PC-9 (cell line): ENCODE results near the gene LIPH. TPM values are rescaled to one million over a fixed set of nuclear protein-coding genes. Genes with fewer than 3 reads are reported as not detected.

Experiments
- BruUV-seq: library from RNA; stranded (reverse); fragments of 400-500 nt; replicated peaks from 2 replicates; lab custom pipeline; 2021; lab: Mats Ljungman, UMichigan
- CTCF ChIA-PET: fragments of 300-600 bp; sonication (Branson Sonifier 250); formaldehyde crosslinking; loops from one replicate; lab custom pipeline; 2022; ENCODE audit warnings: antibody characterized with exemption; lab: Charles Lee
- POLR2A ChIA-PET: fragments of 300-600 bp; sonication (Branson Sonifier 250); formaldehyde crosslinking; loops from one replicate; lab custom pipeline; 2022; ENCODE audit warnings: antibody characterized with exemption; ENCODE audit not compliant: unreplicated experiment; lab: Charles Lee
- DNase-seq, 2 experiments: peaks; one replicate each; pipeline versions ENCODE4 v3.0.0 to v3.0.0-alpha.2; 2015 to 2022; ENCODE audit warnings: mixed read lengths in 1 of 2
- H2AFZ ChIP-seq: fragments of 200-600 bp; sonication (generic); 2 replicates; pipeline ENCODE4 v1.8.1; 2017; ENCODE audit warnings: antibody characterized with exemption
- H3F3A ChIP-seq: fragments of 200-600 bp; sonication (generic); 2 replicates; pipeline ENCODE4 v1.8.1; 2017; ENCODE audit warnings: antibody characterized with exemption, mild to moderate bottlenecking, low read depth; ENCODE audit not compliant: insufficient read depth
- H3K27ac ChIP-seq: fragments of 200-600 bp; sonication (generic); 2 replicates; pipeline ENCODE4 v1.6.1; 2016; ENCODE audit warnings: mixed run types
- H3K27me3 ChIP-seq: fragments of 200-600 bp; sonication (generic); 2 replicates; pipeline ENCODE4 v1.6.1; 2016; ENCODE audit warnings: low read depth, mixed run types; ENCODE audit not compliant: insufficient read depth
- H3K36me3 ChIP-seq: fragments of 200-600 bp; sonication (generic); 2 replicates; pipeline ENCODE4 v1.6.1; 2016; ENCODE audit warnings: low read depth, mixed run types
- H3K4me1 ChIP-seq: fragments of 200-600 bp; sonication (generic); replicated peaks from 2 replicates; pipeline ENCODE4 v1.6.1; 2016; ENCODE audit warnings: mixed run types; ENCODE audit not compliant: insufficient read depth
- H3K4me2 ChIP-seq: fragments of 200-600 bp; sonication (generic); 2 replicates; pipeline ENCODE4 v1.6.1; 2017; ENCODE audit warnings: mixed run types
- H3K4me3 ChIP-seq: fragments of 200-600 bp; sonication (generic); 2 replicates; pipeline ENCODE4 v1.6.1; 2016; ENCODE audit warnings: mixed run types
- H3K79me2 ChIP-seq: fragments of 200-600 bp; sonication (generic); 2 replicates; pipeline ENCODE4 v1.6.1; 2017; ENCODE audit warnings: low read depth, mixed run types
- H3K9me2 ChIP-seq: fragments of 200-600 bp; sonication (generic); 2 replicates; pipeline ENCODE4 v1.8.1; 2017; ENCODE audit warnings: mild to moderate bottlenecking; ENCODE audit not compliant: insufficient read depth
- H3K9me3 ChIP-seq: fragments of 200-600 bp; sonication (generic); 2 replicates; pipeline ENCODE4 v1.8.1; 2016; ENCODE audit warnings: low read depth; ENCODE audit not compliant: insufficient read depth
- H4K20me1 ChIP-seq: fragments of 200-600 bp; sonication (generic); 2 replicates; pipeline ENCODE4 v1.8.1; 2017; ENCODE audit not compliant: insufficient read depth
- EZH2 ChIP-seq: fragments of 200-600 bp; sonication (generic); IDR thresholded peaks from 2 replicates; pipeline ENCODE4 v1.8.0; 2017; ENCODE audit warnings: antibody characterized with exemption, low read depth
- intact Hi-C: fragments of 100-400 bp; cut with micrococcal nuclease; formaldehyde crosslinking; loops from one replicate; pipeline ENCODE4 v1.10.0; 2022; ENCODE audit not compliant: unreplicated experiment
- total RNA-seq: library from RNA; stranded (reverse); gene quantifications from 2 replicates; pipeline ENCODE4 v1.2.3, GENCODE V29; 2021
- TF ChIP-seq, protein P1 (sequence below): fragments of 200-600 bp; sonication (generic); conservative IDR thresholded peaks from 2 replicates; pipeline ENCODE4 v1.6.1; 2017; ENCODE audit warnings: mixed run types, antibody characterized with exemption, mild to moderate bottlenecking, moderate library complexity

Gene LIPH
- total RNA-seq, 1 experiment from 2014 or later: 44.7 TPM

DNA sequence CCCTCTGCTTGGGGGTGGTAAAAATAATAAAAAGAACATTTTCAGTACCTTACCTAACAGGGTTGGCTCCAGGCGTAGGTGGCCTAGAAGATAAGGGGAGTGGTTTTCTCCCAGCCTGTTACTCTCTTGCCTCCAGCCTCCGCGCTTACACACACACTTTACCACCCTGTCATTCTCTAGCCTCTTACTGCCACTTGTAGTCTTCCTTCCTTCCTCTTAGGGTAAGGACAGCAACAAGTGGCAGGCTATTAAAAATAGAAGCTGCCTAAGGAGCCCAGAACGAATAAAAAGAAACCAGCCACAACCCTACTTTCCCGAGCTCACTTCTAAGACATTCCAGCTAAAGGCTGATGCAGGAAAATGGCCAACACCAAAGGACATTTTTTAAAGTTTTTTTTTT, 9.6 kb upstream of the LIPH start:
- Histone ChIP-seq H3K4me2 (no peak overlapping the region), H3K4me3 (no peak overlapping the region), H3K27ac (no peak overlapping the region), H3F3A (peaks cover 40% of the 10 kb centered on the region), H4K20me1 (no peaks in the 10 kb centered on the region), H3K79me2 (no peaks in the 10 kb centered on the region), H3K9me2 (no peaks in the 10 kb centered on the region), H3K36me3 (no peaks in the 10 kb centered on the region), H3K4me1 (peaks cover 44% of the 10 kb centered on the region), H2AFZ (no peak overlapping the region), H3K27me3 (no peaks in the 10 kb centered on the region), H3K9me3 (no peaks in the 10 kb centered on the region)
- DNase-seq: peak in 1 of 2 experiments; percentile 18
- TF ChIP-seq, protein P1, sequence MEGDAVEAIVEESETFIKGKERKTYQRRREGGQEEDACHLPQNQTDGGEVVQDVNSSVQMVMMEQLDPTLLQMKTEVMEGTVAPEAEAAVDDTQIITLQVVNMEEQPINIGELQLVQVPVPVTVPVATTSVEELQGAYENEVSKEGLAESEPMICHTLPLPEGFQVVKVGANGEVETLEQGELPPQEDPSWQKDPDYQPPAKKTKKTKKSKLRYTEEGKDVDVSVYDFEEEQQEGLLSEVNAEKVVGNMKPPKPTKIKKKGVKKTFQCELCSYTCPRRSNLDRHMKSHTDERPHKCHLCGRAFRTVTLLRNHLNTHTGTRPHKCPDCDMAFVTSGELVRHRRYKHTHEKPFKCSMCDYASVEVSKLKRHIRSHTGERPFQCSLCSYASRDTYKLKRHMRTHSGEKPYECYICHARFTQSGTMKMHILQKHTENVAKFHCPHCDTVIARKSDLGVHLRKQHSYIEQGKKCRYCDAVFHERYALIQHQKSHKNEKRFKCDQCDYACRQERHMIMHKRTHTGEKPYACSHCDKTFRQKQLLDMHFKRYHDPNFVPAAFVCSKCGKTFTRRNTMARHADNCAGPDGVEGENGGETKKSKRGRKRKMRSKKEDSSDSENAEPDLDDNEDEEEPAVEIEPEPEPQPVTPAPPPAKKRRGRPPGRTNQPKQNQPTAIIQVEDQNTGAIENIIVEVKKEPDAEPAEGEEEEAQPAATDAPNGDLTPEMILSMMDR: no peak
- no peak for TF ChIP-seq EZH2
- ChIA-PET CTCF (interaction anchor here (0.6 to 1.8 kb wide), 2 partner anchors 13 to 40 kb away, joined by 5 to 14 read pairs; no protein-coding TSS in a partner anchor), POLR2A (interaction anchor here (0.6 to 0.9 kb wide), 5 partner anchors 17 to 140 kb away, joined by 3 to 11 read pairs (median 4); no protein-coding TSS in a partner anchor)
- intact Hi-C loops: loop anchor here (5.0 kb wide), 1 partner anchor 245 kb away; no protein-coding TSS in a partner anchor
- no TSS peak for BruUV-seq

DNA sequence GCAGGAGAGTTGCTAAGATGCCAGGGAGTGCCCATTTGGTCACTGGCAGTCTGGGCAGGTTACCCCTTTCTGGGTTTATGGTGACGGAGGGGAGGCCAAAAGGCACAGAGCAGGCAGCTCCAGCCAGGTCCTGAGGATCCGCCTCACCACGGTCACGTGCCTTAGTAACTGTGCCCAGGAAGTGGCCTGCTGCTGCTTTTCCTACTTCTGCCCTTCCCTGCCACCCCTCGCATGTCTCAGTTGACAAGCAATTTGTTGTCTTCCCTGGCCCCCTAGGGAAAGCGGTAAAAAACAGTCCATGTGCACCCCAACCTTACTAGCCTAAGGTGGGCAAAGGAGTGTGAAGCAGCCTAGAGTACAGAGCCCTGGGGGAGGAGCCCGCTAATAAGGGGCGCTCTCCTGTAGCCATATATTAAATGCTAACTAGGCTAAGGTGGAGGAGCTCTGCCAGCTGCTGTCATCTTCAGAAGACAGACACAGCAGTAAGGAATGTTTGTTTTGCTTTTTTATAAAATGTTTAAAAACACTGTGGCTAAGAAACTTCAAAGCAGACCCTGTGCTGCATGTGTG, 9.1 kb upstream of the LIPH start:
- Histone ChIP-seq H3K4me3 (peak overlapping the region; percentile 53; the same call in 1 of the 2 replicates), H3F3A (peaks cover 42% of the 10 kb centered on the region), H3K4me2 (peak overlapping the region; percentile 91), H3K79me2 (no peaks in the 10 kb centered on the region), H3K36me3 (no peaks in the 10 kb centered on the region), H3K27me3 (no peaks in the 10 kb centered on the region), H4K20me1 (no peaks in the 10 kb centered on the region), H2AFZ (peak overlapping the region; percentile 82; the same call in 1 of the 2 replicates), H3K9me3 (no peaks in the 10 kb centered on the region), H3K4me1 (peaks cover 49% of the 10 kb centered on the region), H3K9me2 (no peaks in the 10 kb centered on the region), H3K27ac (peak overlapping the region; percentile 99; the same call in 1 of the 2 replicates)
- intact Hi-C loops: loop anchor here (5.0 kb wide), 1 partner anchor 244 kb away; no protein-coding TSS in a partner anchor
- BruUV-seq: no TSS peak
- TF ChIP-seq, protein P1: no peak
- TF ChIP-seq EZH2: no peak
- ChIA-PET POLR2A (interaction anchor here (0.6 to 1.2 kb wide), 6 partner anchors 16 to 140 kb away, joined by 3 to 11 read pairs (median 4); partner anchors contain the start of gene TMEM41A), CTCF (interaction anchor here (0.6 to 1.8 kb wide), 2 partner anchors 14 to 40 kb away, joined by 5 to 14 read pairs; no protein-coding TSS in a partner anchor)
- DNase-seq: peak; percentile 26 to 60

DNA sequence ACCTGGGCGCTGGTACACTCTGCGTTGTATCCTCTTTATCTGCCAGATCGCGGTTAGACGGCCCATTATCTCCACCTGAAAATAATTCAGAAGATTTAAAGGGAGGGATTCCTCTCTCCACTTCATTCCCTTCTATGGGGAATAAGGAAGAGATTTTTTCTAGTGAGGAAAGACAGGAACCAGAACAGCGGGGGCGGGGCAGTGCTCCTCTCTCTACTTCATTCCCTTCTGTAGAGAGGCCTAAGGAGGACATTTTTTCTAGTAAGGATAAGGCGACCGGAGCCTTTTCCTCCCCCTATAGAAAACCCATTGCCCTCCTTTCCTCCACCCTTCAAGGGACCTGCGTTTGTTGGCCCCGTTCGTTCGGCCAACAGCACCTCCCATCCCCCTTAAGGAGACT, 8.3 kb upstream of the LIPH start:
- H3K79me2 ChIP-seq: no peaks in the 10 kb centered on the region
- H2AFZ ChIP-seq: peak overlapping the region; percentile 82
- peak overlapping the region; percentile 53; the same call in 1 of the 2 replicates for H3K4me3 ChIP-seq
- H3K9me2 ChIP-seq: no peaks in the 10 kb centered on the region
- H3K9me3 ChIP-seq: no peaks in the 10 kb centered on the region
- peak; percentile 35 to 56 for DNase-seq
- H3K4me1 ChIP-seq: peaks cover 56% of the 10 kb centered on the region
- peak overlapping the region; percentile 91 for H3K4me2 ChIP-seq
- TF ChIP-seq, protein P1: no peak
- no peak for TF ChIP-seq EZH2
- intact Hi-C loops: loop anchor here (5.0 kb wide), 1 partner anchor 243 kb away; no protein-coding TSS in a partner anchor
- peaks cover 42% of the 10 kb centered on the region for H3F3A ChIP-seq
- CTCF ChIA-PET: interaction anchor here (0.7 to 1.8 kb wide), 2 partner anchors 15 to 72 kb away, joined by 3 to 5 read pairs; no protein-coding TSS in a partner anchor
- POLR2A ChIA-PET: interaction anchor here (0.6 to 1.2 kb wide), 7 partner anchors 9 to 660 kb away, joined by 3 to 6 read pairs (median 3); partner anchors contain the start of genes LIPH and TMEM41A
- H3K27me3 ChIP-seq: no peaks in the 10 kb centered on the region
- no peaks in the 10 kb centered on the region for H3K36me3 ChIP-seq
- peak overlapping the region; percentile 99 for H3K27ac ChIP-seq
- TSS peak; percentile 59 for BruUV-seq
- H4K20me1 ChIP-seq: no peaks in the 10 kb centered on the region
